ENCODE measurements around the gene ACSS1. TPM values are rescaled to one million over a fixed set of nuclear protein-coding genes. Genes with fewer than 3 reads are reported as not detected.
A peak's percentile ranks its signal among the peaks of the same experiment; 100 is the strongest.

ACSS1 gene
- total and polyA plus RNA-seq, 2 experiments from 2014 or later = 1.3 to 4.1 TPM

- peak overlapping the region; percentile 45; the same call in 1 of the 2 replicates for H2AFZ ChIP-seq
- no peak overlapping the region for H3K4me3 ChIP-seq
- H3K27me3 Mint-ChIP-seq (ENCODE audit: insufficient read depth, low read depth, poor library complexity) = peaks cover 9% of the 10 kb centered on the region
- no peaks in the 10 kb centered on the region for H3K36me3 ChIP-seq (ENCODE audit: insufficient read depth)
- peaks cover 25% of the 10 kb centered on the region for H3K79me2 ChIP-seq (replicated peaks; ENCODE audit: insufficient read depth)
- 0 out of 2 replicates have a peak, but pooled peaks cover 2% of the 10 kb centered on the region for H3K27me3 ChIP-seq (ENCODE audit: insufficient read depth)
- peaks cover 26% of the 10 kb centered on the region for H3K4me1 Mint-ChIP-seq
- H4K20me1 ChIP-seq (replicated peaks; ENCODE audit: insufficient read depth) = peaks cover 9% of the 10 kb centered on the region
- DNase-seq (ENCODE audit: low spot score) = peak; percentile 89
- TF ChIP-seq JUNB (IDR thresholded peaks at IDR 0.05; ENCODE audit: unreplicated experiment) (peak; percentile 52), CREB1 (CRISPR knock-in tag; IDR thresholded peaks at IDR 0.05; ENCODE audit: low read depth) (no peak), CTCF (conservative IDR thresholded peaks at IDR 0.05; ENCODE audit: low read depth in 2 of 2) (peak; percentile 89 to 91), POLR2AphosphoS5 (IDR thresholded peaks at IDR 0.05; ENCODE audit: low read depth) (no peak)
- H3K9me3 Mint-ChIP-seq = no peaks in the 10 kb centered on the region; the same call in 2 of the 3 replicates
- H3K27ac Mint-ChIP-seq = no peak overlapping the region
- H3K36me3 Mint-ChIP-seq (ENCODE audit: low read depth) = no peaks in the 10 kb centered on the region; the same call in 2 of the 3 replicates
- no peaks in the 10 kb centered on the region for H3F3A ChIP-seq (replicated peaks; ENCODE audit: low read depth)
- H3K4me1 ChIP-seq (ENCODE audit: insufficient read depth) = peaks cover 8% of the 10 kb centered on the region; the same call in 1 of the 2 replicates
- no peak overlapping the region for H3K27ac ChIP-seq (ENCODE audit: low read depth)
- no peak overlapping the region for H3K4me3 Mint-ChIP-seq
- H3K9me2 ChIP-seq (ENCODE audit: insufficient read depth) = no peaks in the 10 kb centered on the region
- peak; percentile 25 for ATAC-seq
- H3K4me2 ChIP-seq = no peak overlapping the region
These were observed 63.2 kb downstream of the ACSS1 start for GRCh38 chr20:24994470-24995368.

DNA sequence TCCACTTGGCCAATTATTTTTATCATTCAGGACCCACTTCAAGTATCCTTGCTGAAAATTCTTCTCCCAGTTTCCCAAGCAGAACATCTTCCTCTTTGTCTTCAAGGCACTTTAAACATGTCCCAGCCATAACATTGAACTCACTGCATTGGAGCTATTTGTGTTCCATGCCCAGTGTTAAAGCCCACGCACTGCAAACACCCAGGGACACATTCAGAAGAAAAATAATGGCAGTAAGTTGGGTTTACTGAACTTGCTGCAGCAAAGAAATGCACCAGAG, 63.8 kb downstream of the ACSS1 start:
- DNase-seq (ENCODE audit: low spot score) = no peak
- TF ChIP-seq EZH2phosphoT487 (IDR thresholded peaks at IDR 0.05; ENCODE audit: unreplicated experiment) (no peak), JUNB (IDR thresholded peaks at IDR 0.05; ENCODE audit: unreplicated experiment) (no peak), POLR2AphosphoS5 (IDR thresholded peaks at IDR 0.05; ENCODE audit: low read depth) (no peak), ETS1 (IDR thresholded peaks at IDR 0.05) (no peak), CREB1 (CRISPR knock-in tag; IDR thresholded peaks at IDR 0.05; ENCODE audit: low read depth) (no peak), ZNF114 (CRISPR knock-in tag; IDR thresholded peaks at IDR 0.05) (no peak), ZNF331 (CRISPR knock-in tag; IDR thresholded peaks at IDR 0.05; ENCODE audit: low read depth) (no peak)
- TF ChIP-seq, protein P1, sequence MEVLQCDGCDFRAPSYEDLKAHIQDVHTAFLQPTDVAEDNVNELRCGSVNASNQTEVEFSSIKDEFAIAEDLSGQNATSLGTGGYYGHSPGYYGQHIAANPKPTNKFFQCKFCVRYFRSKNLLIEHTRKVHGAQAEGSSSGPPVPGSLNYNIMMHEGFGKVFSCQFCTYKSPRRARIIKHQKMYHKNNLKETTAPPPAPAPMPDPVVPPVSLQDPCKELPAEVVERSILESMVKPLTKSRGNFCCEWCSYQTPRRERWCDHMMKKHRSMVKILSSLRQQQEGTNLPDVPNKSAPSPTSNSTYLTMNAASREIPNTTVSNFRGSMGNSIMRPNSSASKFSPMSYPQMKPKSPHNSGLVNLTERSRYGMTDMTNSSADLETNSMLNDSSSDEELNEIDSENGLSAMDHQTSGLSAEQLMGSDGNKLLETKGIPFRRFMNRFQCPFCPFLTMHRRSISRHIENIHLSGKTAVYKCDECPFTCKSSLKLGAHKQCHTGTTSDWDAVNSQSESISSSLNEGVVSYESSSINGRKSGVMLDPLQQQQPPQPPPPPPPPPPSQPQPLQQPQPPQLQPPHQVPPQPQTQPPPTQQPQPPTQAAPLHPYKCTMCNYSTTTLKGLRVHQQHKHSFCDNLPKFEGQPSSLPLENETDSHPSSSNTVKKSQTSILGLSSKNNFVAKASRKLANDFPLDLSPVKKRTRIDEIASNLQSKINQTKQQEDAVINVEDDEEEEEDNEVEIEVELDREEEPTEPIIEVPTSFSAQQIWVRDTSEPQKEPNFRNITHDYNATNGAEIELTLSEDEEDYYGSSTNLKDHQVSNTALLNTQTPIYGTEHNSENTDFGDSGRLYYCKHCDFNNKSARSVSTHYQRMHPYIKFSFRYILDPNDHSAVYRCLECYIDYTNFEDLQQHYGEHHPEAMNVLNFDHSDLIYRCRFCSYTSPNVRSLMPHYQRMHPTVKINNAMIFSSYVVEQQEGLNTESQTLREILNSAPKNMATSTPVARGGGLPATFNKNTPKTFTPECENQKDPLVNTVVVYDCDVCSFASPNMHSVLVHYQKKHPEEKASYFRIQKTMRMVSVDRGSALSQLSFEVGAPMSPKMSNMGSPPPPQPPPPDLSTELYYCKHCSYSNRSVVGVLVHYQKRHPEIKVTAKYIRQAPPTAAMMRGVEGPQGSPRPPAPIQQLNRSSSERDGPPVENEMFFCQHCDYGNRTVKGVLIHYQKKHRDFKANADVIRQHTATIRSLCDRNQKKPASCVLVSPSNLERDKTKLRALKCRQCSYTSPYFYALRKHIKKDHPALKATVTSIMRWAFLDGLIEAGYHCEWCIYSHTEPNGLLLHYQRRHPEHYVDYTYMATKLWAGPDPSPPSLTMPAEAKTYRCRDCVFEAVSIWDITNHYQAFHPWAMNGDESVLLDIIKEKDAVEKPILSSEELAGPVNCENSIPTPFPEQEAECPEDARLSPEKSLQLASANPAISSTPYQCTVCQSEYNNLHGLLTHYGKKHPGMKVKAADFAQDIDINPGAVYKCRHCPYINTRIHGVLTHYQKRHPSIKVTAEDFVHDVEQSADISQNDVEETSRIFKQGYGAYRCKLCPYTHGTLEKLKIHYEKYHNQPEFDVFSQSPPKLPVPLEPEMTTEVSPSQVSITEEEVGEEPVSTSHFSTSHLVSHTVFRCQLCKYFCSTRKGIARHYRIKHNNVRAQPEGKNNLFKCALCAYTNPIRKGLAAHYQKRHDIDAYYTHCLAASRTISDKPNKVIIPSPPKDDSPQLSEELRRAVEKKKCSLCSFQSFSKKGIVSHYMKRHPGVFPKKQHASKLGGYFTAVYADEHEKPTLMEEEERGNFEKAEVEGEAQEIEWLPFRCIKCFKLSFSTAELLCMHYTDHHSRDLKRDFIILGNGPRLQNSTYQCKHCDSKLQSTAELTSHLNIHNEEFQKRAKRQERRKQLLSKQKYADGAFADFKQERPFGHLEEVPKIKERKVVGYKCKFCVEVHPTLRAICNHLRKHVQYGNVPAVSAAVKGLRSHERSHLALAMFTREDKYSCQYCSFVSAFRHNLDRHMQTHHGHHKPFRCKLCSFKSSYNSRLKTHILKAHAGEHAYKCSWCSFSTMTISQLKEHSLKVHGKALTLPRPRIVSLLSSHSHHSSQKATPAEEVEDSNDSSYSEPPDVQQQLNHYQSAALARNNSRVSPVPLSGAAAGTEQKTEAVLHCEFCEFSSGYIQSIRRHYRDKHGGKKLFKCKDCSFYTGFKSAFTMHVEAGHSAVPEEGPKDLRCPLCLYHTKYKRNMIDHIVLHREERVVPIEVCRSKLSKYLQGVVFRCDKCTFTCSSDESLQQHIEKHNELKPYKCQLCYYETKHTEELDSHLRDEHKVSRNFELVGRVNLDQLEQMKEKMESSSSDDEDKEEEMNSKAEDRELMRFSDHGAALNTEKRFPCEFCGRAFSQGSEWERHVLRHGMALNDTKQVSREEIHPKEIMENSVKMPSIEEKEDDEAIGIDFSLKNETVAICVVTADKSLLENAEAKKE (CRISPR knock-in tag; IDR thresholded peaks at IDR 0.05) = no peak

More for the DNA sequence above, 63.8 kb downstream of the ACSS1 start:
- H3K27me3 ChIP-seq (ENCODE audit: insufficient read depth) = 0 out of 2 replicates have a peak, but pooled peaks cover 2% of the 10 kb centered on the region
- H3K36me3 Mint-ChIP-seq (ENCODE audit: low read depth) = no peaks in the 10 kb centered on the region; the same call in 2 of the 3 replicates
- H3K9me2 ChIP-seq (ENCODE audit: insufficient read depth) = no peaks in the 10 kb centered on the region
- ATAC-seq = no peak
- H3F3A ChIP-seq (replicated peaks; ENCODE audit: low read depth) = no peaks in the 10 kb centered on the region
- no peak overlapping the region for H3K27ac Mint-ChIP-seq
- peaks cover 14% of the 10 kb centered on the region for H4K20me1 ChIP-seq (replicated peaks; ENCODE audit: insufficient read depth)
- H3K4me1 ChIP-seq (ENCODE audit: insufficient read depth) = peaks cover 8% of the 10 kb centered on the region; the same call in 1 of the 2 replicates
- peaks cover 31% of the 10 kb centered on the region for H3K79me2 ChIP-seq (replicated peaks; ENCODE audit: insufficient read depth)
- peaks cover 9% of the 10 kb centered on the region for H3K27me3 Mint-ChIP-seq (ENCODE audit: insufficient read depth, low read depth, poor library complexity)
- no peak overlapping the region for H3K4me2 ChIP-seq
- H3K9me3 Mint-ChIP-seq = no peaks in the 10 kb centered on the region; the same call in 2 of the 3 replicates
- H3K4me3 ChIP-seq = no peak overlapping the region
- 0 out of 2 replicates have a peak overlapping the region, but pooled peaks have one; percentile 45 for H2AFZ ChIP-seq
- peaks cover 26% of the 10 kb centered on the region for H3K4me1 Mint-ChIP-seq
- H3K36me3 ChIP-seq (ENCODE audit: insufficient read depth) = no peaks in the 10 kb centered on the region
- H3K4me3 Mint-ChIP-seq = peak overlapping the region; percentile 10; the same call in 2 of the 3 replicates
- H3K27ac ChIP-seq (ENCODE audit: low read depth) = no peak overlapping the region
